ENCODE results near the gene RPUSD1.

The RPUSD1 gene

DNA sequence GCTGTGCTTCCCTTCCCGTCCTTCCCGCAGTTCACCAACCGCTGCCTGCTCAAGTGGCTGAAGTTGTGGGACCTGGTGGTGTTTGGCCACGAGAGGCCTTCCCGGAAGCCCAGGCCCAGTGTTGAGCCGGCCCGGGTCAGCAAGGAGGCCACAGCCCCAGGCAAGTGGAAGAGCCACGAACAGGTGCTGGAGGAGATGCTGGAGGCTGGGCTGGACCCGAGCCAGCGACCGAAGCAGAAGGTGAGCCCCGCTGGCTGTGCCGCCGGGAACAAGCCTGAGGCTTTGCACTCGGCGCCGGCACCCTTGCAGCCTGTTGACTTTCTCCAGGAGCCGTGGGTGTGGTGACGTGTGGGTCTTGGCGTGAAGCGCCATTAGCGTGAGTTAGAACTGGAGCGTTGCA lies 3.0 kb upstream of the RPUSD1 start:
- peaks cover 9% of the 10 kb centered on the region for H3K36me3 Mint-ChIP-seq (ENCODE audit: low read depth)
- no peak overlapping the region for H3K27ac Mint-ChIP-seq
- no peaks in the 10 kb centered on the region for H3K4me1 Mint-ChIP-seq
- peak overlapping the region in 1 of 3 experiments; percentile 78 for H3K4me3 Mint-ChIP-seq
- no peaks in the 10 kb centered on the region for H3K9me3 Mint-ChIP-seq
- TF ChIP-seq, protein P1, sequence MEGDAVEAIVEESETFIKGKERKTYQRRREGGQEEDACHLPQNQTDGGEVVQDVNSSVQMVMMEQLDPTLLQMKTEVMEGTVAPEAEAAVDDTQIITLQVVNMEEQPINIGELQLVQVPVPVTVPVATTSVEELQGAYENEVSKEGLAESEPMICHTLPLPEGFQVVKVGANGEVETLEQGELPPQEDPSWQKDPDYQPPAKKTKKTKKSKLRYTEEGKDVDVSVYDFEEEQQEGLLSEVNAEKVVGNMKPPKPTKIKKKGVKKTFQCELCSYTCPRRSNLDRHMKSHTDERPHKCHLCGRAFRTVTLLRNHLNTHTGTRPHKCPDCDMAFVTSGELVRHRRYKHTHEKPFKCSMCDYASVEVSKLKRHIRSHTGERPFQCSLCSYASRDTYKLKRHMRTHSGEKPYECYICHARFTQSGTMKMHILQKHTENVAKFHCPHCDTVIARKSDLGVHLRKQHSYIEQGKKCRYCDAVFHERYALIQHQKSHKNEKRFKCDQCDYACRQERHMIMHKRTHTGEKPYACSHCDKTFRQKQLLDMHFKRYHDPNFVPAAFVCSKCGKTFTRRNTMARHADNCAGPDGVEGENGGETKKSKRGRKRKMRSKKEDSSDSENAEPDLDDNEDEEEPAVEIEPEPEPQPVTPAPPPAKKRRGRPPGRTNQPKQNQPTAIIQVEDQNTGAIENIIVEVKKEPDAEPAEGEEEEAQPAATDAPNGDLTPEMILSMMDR (IDR thresholded peaks at IDR 0.05; ENCODE audit: unreplicated experiment in 3 of 3) = no peak
- H3K27me3 Mint-ChIP-seq (ENCODE audit: low read depth) = no peaks in the 10 kb centered on the region

DNA sequence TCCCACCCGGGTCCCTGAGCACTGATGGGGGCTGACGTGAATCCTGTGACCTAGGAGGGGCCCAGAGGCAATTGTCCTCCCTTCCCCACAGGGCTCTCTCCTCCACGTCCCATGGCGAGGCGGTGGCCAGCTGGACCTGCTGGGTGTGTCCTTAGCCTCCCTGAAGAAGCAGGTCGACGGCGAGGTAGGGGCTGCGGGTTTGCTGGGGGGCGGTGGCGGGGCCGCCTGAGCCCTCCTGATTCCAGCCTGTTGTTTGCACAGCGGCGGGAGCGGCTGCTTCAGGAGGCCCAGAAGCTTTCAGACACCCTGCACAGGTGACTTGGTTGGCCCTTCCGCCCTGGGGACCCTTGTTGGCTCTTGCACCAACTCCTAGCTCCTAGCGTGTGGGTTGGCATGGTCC lies 1.9 kb upstream of the RPUSD1 start:
- Mint-ChIP-seq H3K4me3 (peak overlapping the region; percentile 72 to 77 (median 77)), H3K9me3 (no peaks in the 10 kb centered on the region), H3K27me3 (ENCODE audit: low read depth) (no peaks in the 10 kb centered on the region), H3K27ac (no peak overlapping the region), H3K4me1 (no peaks in the 10 kb centered on the region), H3K36me3 (ENCODE audit: low read depth) (peaks cover 9% of the 10 kb centered on the region)
- TF ChIP-seq, protein P1 (IDR thresholded peaks at IDR 0.05; ENCODE audit: unreplicated experiment in 3 of 3) = no peak

DNA sequence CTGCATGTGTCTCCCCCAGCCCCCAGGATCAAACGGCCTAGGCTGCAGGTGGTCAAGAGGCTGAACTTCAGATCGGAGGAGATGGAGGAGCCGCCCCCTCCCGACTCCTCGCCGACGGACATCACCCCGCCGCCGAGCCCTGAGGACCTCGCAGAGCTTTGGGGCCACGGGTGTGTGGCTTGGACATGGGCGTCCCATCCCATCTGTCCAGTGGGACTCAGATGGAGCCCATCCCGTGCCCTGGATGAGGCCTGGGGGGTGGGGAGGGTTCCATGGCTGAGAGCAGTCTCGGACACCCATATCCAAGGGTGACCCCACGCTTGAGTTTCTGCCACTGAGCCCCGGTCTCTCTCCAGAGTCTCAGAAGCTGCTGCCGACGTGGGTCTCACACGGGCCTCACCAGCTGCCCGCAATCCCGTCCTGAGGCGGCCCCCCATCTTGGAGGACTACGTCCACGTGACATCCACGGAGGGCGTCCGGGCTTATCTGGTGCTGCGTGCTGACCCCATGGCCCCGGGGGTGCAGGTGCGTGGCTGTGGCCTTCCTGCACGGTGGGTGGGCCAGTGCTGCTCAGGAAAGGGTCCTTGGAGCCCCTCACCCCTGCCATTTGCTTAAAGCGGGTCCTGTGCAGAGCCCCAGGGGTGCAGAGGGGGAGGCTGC lies 1.1 kb upstream of the RPUSD1 start:
- TF ChIP-seq, protein P1 (IDR thresholded peaks at IDR 0.05; ENCODE audit: unreplicated experiment in 3 of 3) = no peak
- H3K27ac Mint-ChIP-seq = no peak overlapping the region
- H3K4me3 Mint-ChIP-seq = peak overlapping the region; percentile 4 to 77 (median 11)
- no peaks in the 10 kb centered on the region for H3K4me1 Mint-ChIP-seq
- H3K36me3 Mint-ChIP-seq (ENCODE audit: low read depth) = peaks cover 9% of the 10 kb centered on the region
- no peaks in the 10 kb centered on the region for H3K9me3 Mint-ChIP-seq
- H3K27me3 Mint-ChIP-seq (ENCODE audit: low read depth) = no peaks in the 10 kb centered on the region

DNA sequence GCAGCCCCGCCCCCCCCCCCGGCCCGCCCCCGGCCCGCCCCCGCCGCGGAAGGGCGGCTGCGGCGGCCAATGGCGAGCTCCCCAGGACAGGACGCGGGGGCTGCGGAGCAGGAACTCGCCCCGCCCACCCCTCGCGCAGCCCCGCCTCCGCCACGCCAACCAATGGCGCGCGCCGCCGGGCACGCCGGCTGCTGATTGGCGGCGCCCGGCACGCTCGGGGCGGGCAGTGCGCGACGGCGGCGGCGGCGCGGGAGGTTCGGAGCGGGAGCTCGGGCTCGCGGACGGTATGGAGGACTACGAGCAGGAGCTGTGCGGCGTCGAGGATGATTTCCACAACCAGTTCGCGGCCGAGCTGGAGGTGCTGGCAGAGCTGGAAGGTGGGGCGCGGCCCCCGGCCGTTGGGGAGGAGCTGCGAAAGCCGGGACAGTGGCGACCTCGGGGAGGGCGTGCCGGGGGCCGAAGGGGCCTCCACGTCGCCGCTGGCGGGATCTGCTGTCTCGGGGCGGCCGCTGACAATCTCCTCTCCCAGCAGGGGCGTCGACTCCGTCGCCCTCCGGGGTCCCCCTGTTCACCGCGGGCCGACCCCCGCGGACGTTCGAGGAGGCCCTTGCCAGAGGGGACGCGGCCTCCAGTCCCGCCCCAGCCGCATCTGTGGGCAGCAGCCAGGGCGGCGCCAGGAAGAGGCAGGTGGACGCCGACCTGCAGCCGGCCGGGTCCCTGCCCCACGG lies 382 bp upstream of the RPUSD1 start, which contains the start of gene CHTF18:
Gene CHTF18, plus strand, starts transcription at position 222 of the 728 bp plus-strand sequence. Its CDS starts 65 bp downstream, at position 287.
- no peaks in the 10 kb centered on the region for H3K27me3 Mint-ChIP-seq (ENCODE audit: low read depth)
- TF ChIP-seq, protein P1 (IDR thresholded peaks at IDR 0.05; ENCODE audit: unreplicated experiment in 3 of 3) = no peak
- H3K4me1 Mint-ChIP-seq = no peaks in the 10 kb centered on the region
- H3K27ac Mint-ChIP-seq = no peak within 1 kb of the TSS
- H3K36me3 Mint-ChIP-seq (ENCODE audit: low read depth) = peaks cover 9% of the 10 kb centered on the region
- no peaks in the 10 kb centered on the region for H3K9me3 Mint-ChIP-seq
- H3K4me3 Mint-ChIP-seq = peak within 1 kb of the TSS; percentile 86 to 87 (median 87)

DNA sequence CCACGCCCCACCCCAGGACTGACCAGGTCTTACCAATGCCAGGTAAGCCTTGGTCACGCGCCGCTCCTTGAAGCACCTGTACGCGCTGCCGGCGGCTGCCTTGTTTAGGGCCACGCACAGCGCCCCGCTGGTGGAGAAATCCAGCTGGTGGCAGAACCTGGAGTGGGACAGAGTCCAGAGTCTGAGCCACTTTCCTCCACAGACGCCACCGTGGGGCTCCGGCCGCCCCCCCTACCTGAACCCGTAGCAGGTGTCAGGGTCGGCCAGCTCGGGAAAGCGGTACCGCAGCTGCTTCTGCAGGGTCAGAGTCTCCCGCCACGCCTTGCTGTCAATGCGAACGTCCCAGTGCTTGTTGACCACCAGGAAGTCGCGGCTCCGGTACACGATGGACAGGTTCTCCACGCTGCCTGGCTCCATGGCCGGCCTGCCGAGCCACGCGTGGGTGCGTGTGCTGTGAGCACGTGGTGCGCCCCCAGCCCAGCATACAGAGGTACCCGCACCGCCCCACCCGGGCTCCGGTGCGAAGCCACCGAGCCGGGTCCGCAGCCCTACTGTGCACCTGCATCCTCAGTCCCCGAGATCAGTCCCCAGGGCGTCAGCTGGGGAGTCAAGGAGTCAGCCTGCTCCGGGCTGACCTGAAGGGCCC lies 737 bp downstream of the RPUSD1 start:
- TF ChIP-seq, protein P1 (IDR thresholded peaks at IDR 0.05; ENCODE audit: unreplicated experiment in 3 of 3) = no peak
- Mint-ChIP-seq H3K4me1 (no peaks in the 10 kb centered on the region), H3K9me3 (no peaks in the 10 kb centered on the region), H3K4me3 (peak overlapping the region; percentile 86 to 87 (median 87)), H3K27me3 (ENCODE audit: low read depth) (no peaks in the 10 kb centered on the region), H3K36me3 (ENCODE audit: low read depth) (peaks cover 9% of the 10 kb centered on the region), H3K27ac (no peak overlapping the region)

All from nephron (organoid).